HAP-1 (cell line): ENCODE measurements around the gene TRIM34.
"Not testable (repeated sequence)": the region's sequence is repeated elsewhere in the genome, so short reads cannot be mapped to it uniquely, and the experiment has no call there.

ENCODE experiments used
- DNase-seq, 2 experiments: peaks; one replicate each; pipeline ENCODE4 v3.0.0-alpha.2; 2016 to 2020; ENCODE audit warnings: low spot score in 2 of 2
- H3K27me3 ChIP-seq: fragments of 250-450 bp; sonication (Bioruptor Pico); 2 replicates; pipeline ENCODE4 v1.5.1; 2020; ENCODE audit warnings: low read depth, mild to moderate bottlenecking, moderate library complexity
- H3K36me3 ChIP-seq: fragments of 250-450 bp; sonication (Bioruptor Pico); replicated peaks from 2 replicates; pipeline ENCODE4 v1.5.1; 2020; ENCODE audit warnings: mild to moderate bottlenecking
- H3K4me1 ChIP-seq: fragments of 250-450 bp; sonication (Bioruptor Pico); 2 replicates; pipeline ENCODE4 v1.5.1; 2020; ENCODE audit warnings: mild to moderate bottlenecking
- H3K4me3 ChIP-seq: fragments of 250-450 bp; sonication (Bioruptor Pico); 2 replicates; pipeline ENCODE4 v1.5.1; 2020; ENCODE audit warnings: mild to moderate bottlenecking, moderate library complexity
- H3K9me3 ChIP-seq: fragments of 250-450 bp; sonication (Bioruptor Pico); 2 replicates; pipeline ENCODE4 v1.5.1; 2020; ENCODE audit warnings: mild to moderate bottlenecking, moderate library complexity
- in situ Hi-C: fragments of 300-500 bp; cut with MboI; formaldehyde crosslinking; loops from 3 replicates; pipeline ENCODE4 v1.14.3; 2020; ENCODE audit warnings: low sequenced_read_pairs, inconsistent platforms, mixed read lengths

TRIM34 gene

GRCh38 chr11:5602791-5603190, 22.0 kb upstream of the TRIM34 start:
- in situ Hi-C loops: loop anchor here (10.0 kb wide), 1 partner anchor 92 kb away; no protein-coding TSS in a partner anchor
- H3K4me1 ChIP-seq, H3K36me3 ChIP-seq, H3K9me3 ChIP-seq, DNase-seq, H3K27me3 ChIP-seq, H3K4me3 ChIP-seq: not testable (repeated sequence)

GRCh38 chr11:5603326-5603725, 21.5 kb upstream of the TRIM34 start:
- Histone ChIP-seq H3K27me3 (no peaks in the 10 kb centered on the region), H3K9me3 (no peaks in the 10 kb centered on the region), H3K4me1 (peaks cover 4% of the 10 kb centered on the region; the same call in 1 of the 2 replicates), H3K4me3 (no peak overlapping the region), H3K36me3 (peaks cover 4% of the 10 kb centered on the region)
- in situ Hi-C loops: loop anchor here (10.0 kb wide), 1 partner anchor 91 kb away; no protein-coding TSS in a partner anchor
- no peak for DNase-seq

- Histone ChIP-seq H3K27me3 (no peaks in the 10 kb centered on the region), H3K4me1 (peaks cover 4% of the 10 kb centered on the region; the same call in 1 of the 2 replicates), H3K9me3 (no peaks in the 10 kb centered on the region), H3K36me3 (peaks cover 4% of the 10 kb centered on the region), H3K4me3 (no peak overlapping the region)
- in situ Hi-C loops: loop anchor here (10.0 kb wide), 1 partner anchor 90 kb away; no protein-coding TSS in a partner anchor
- DNase-seq: no peak
Measured at GRCh38 chr11:5604896-5605295, 19.9 kb upstream of the TRIM34 start.

- Histone ChIP-seq H3K4me1 (peaks cover 4% of the 10 kb centered on the region; the same call in 1 of the 2 replicates), H3K36me3 (peaks cover 4% of the 10 kb centered on the region), H3K4me3 (no peak overlapping the region), H3K9me3 (no peaks in the 10 kb centered on the region), H3K27me3 (no peaks in the 10 kb centered on the region)
- in situ Hi-C loops: loop anchor here (10.0 kb wide), 1 partner anchor 89 kb away; no protein-coding TSS in a partner anchor
- DNase-seq: no peak
Measured at GRCh38 chr11:5605849-5606248, 19.0 kb upstream of the TRIM34 start.

- Histone ChIP-seq H3K9me3 (no peaks in the 10 kb centered on the region), H3K4me3 (no peak overlapping the region), H3K27me3 (no peaks in the 10 kb centered on the region), H3K36me3 (peaks cover 4% of the 10 kb centered on the region), H3K4me1 (peaks cover 4% of the 10 kb centered on the region; the same call in 1 of the 2 replicates)
- in situ Hi-C loops: loop anchor here (10.0 kb wide), 1 partner anchor 86 kb away; no protein-coding TSS in a partner anchor
- DNase-seq: no peak
Measured at GRCh38 chr11:5608808-5609207, 16.0 kb upstream of the TRIM34 start.

GRCh38 chr11:5610446-5610845, 14.4 kb upstream of the TRIM34 start:
- no peak overlapping the region for H3K4me3 ChIP-seq
- in situ Hi-C loops: no loop called here
- peaks cover 4% of the 10 kb centered on the region for H3K36me3 ChIP-seq
- no peak for DNase-seq
- no peaks in the 10 kb centered on the region for H3K27me3 ChIP-seq
- H3K4me1 ChIP-seq: peaks cover 4% of the 10 kb centered on the region; the same call in 1 of the 2 replicates
- no peaks in the 10 kb centered on the region for H3K9me3 ChIP-seq

- no peak for DNase-seq
- in situ Hi-C loops: no loop called here
- Histone ChIP-seq H3K27me3 (no peaks in the 10 kb centered on the region), H3K36me3 (peaks cover 4% of the 10 kb centered on the region), H3K4me3 (no peak overlapping the region), H3K4me1 (no peaks in the 10 kb centered on the region), H3K9me3 (no peaks in the 10 kb centered on the region)
Measured at GRCh38 chr11:5611627-5612026, 13.2 kb upstream of the TRIM34 start.

- no peaks in the 10 kb centered on the region for H3K27me3 ChIP-seq
- no peaks in the 10 kb centered on the region for H3K9me3 ChIP-seq
- H3K4me3 ChIP-seq: no peak overlapping the region
- DNase-seq: no peak
- H3K36me3 ChIP-seq: no peaks in the 10 kb centered on the region
- no peaks in the 10 kb centered on the region for H3K4me1 ChIP-seq
- in situ Hi-C loops: no loop called here
Measured at GRCh38 chr11:5618807-5619206, 6.0 kb upstream of the TRIM34 start.

GRCh38 chr11:5620651-5621521, 3.9 kb upstream of the TRIM34 start:
- Histone ChIP-seq H3K36me3 (no peaks in the 10 kb centered on the region), H3K4me3 (no peak overlapping the region), H3K9me3 (no peaks in the 10 kb centered on the region), H3K4me1 (no peaks in the 10 kb centered on the region), H3K27me3 (no peaks in the 10 kb centered on the region)
- in situ Hi-C loops: no loop called here
- DNase-seq: no peak

- Histone ChIP-seq H3K4me3 (no peak overlapping the region), H3K36me3 (no peaks in the 10 kb centered on the region), H3K4me1 (no peaks in the 10 kb centered on the region), H3K9me3 (no peaks in the 10 kb centered on the region), H3K27me3 (no peaks in the 10 kb centered on the region)
- in situ Hi-C loops: no loop called here
- no peak for DNase-seq
Measured at GRCh38 chr11:5621580-5621979, 3.2 kb upstream of the TRIM34 start.

GRCh38 chr11:5622802-5623201, 2.0 kb upstream of the TRIM34 start:
- DNase-seq: no peak
- in situ Hi-C loops: no loop called here
- H3K4me1 ChIP-seq: no peaks in the 10 kb centered on the region
- H3K27me3 ChIP-seq: no peaks in the 10 kb centered on the region
- no peaks in the 10 kb centered on the region for H3K9me3 ChIP-seq
- no peaks in the 10 kb centered on the region for H3K36me3 ChIP-seq
- no peak overlapping the region for H3K4me3 ChIP-seq

GRCh38 chr11:5625281-5625680, 480 bp downstream of the TRIM34 start:
- no peak for DNase-seq
- Histone ChIP-seq H3K27me3 (no peaks in the 10 kb centered on the region), H3K4me3 (no peak overlapping the region), H3K9me3 (no peaks in the 10 kb centered on the region), H3K4me1 (no peaks in the 10 kb centered on the region), H3K36me3 (no peaks in the 10 kb centered on the region)
- in situ Hi-C loops: no loop called here

- H3K4me3 ChIP-seq: no peak overlapping the region
- H3K27me3 ChIP-seq: no peaks in the 10 kb centered on the region
- H3K9me3 ChIP-seq: no peaks in the 10 kb centered on the region
- no peak for DNase-seq
- in situ Hi-C loops: no loop called here
- H3K4me1 ChIP-seq: no peaks in the 10 kb centered on the region
- H3K36me3 ChIP-seq: no peaks in the 10 kb centered on the region
Measured at GRCh38 chr11:5626196-5626595, 1.4 kb downstream of the TRIM34 start.

- no peak overlapping the region for H3K4me3 ChIP-seq
- DNase-seq: no peak
- no peaks in the 10 kb centered on the region for H3K36me3 ChIP-seq
- no peaks in the 10 kb centered on the region for H3K4me1 ChIP-seq
- in situ Hi-C loops: no loop called here
- no peaks in the 10 kb centered on the region for H3K9me3 ChIP-seq
- H3K27me3 ChIP-seq: no peaks in the 10 kb centered on the region
Measured at GRCh38 chr11:5631417-5631816, 6.6 kb downstream of the TRIM34 start.
